T-helper 1 cell (primary cell): ENCODE data around the gene EVI5.
A peak's percentile ranks its signal among the peaks of the same experiment; 100 is the strongest.

Experiments
- DNase-seq, 5 donors: peaks; one replicate each; pipeline ENCODE4 v3.0.0-alpha.2; 2012 to 2020
- total RNA-seq, 4 donors: gene quantifications; one replicate each; lab custom pipeline; 2026; lab: John Stamatoyannopoulos, UW

Gene EVI5
- 1.6 to 3.8 (median 2.3) reads per million in 4 donors for total RNA-seq

- peak; percentile 13 to 71 (median 39) for DNase-seq
Observed at GRCh38 chr1:92784639-92785500, at the start of gene EVI5. EVI5 (minus strand) TSS chr1:92785108; CDS start chr1:92736546, 48,562 bp downstream.

DNA sequence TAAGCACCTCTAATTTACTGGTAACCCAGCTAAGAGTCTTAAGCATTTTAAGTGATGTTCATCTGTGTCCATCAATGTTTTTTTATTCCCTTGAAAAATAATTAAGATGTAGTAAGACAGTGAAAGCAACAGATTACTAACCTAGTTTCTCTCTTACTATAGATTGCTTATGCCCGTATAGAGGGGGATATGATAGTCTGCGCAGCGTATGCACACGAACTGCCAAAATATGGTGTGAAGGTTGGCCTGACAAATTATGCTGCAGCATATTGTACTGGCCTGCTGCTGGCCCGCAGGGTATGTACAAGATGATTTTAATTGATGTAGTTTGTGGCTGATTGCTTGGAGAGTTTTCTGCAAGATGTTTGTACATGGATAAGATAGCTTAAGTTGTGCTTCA lies 49.7 kb upstream of the EVI5 start:
- no peak for DNase-seq

DNA sequence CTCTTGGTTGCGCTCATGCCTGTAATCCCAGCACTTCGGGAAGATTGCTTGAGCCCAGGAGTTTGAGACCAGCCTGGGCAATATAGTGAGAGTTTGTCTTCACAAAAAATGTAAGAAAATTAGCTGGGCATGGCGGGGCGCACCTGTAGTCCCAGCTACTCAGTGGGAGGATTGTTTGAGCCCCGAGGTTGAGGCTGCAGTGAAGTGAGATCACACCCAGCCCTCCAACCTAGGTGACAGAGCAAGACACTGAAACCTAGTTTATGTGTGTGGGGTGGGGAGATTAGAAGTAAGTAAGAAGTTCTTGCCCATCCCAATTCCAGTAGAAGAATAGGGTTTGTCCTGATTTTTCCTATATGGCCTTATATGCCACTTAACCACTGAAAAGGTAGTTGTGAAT lies 48.9 kb upstream of the EVI5 start:
- no peak for DNase-seq

DNA sequence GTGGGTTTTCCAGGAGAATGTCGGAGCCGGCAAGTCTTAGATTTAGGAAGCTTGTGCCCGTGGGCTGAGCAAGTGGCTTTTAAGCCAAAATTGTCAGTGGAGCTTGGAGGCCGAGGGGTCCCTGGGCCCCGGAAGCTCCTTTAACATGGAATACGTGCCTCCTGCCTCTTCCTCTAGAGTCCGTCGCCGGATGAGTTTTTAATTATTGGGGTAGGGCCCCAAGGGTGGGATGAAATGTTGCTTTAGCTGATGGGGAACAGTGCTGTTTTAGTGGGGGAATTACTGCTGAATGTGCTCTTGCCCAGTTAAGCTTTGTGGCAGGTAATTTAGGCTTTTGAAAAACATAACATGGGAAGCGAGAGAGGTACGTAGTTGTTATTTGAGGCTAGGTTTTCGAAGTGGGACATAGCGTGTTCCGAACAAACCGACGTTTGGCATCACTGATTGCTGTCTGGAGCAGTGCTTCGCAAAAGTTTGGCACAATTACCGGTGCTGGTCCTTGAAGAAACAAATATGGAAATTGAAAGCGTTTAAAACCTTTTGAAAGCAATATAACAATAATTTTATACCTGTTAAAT lies 47.7 kb upstream of the EVI5 start:
- no peak for DNase-seq

- peak; percentile 93 to 98 (median 96) for DNase-seq
Observed at GRCh38 chr1:92831762-92832536, 47.0 kb upstream of the EVI5 start, which contains the start of gene RPL5. RPL5 (plus strand) TSS chr1:92832040; CDS start chr1:92832115, 75 bp downstream.

GRCh38 chr1:92831368-92831761 lies 46.5 kb upstream of the EVI5 start:
- DNase-seq = no peak

DNA sequence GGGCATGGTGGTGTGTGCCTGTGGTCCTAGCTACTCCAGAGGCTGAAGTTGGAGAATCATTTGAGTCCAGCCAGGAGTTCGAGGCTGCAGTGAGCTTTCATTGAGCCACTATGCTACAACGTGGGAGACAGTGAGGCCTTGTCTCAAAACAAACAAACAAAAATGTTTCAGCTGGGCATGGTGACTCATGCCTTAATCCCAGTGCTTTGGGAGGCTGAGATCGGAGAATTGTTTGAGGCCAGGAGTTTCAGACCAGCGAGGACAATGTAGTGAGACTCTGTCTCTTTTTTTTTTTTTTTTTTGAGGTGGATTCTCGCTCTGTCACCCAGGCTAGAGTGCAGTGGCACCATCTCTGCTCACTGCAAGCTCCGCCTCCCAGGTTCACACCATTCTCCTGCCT lies 41.9 kb upstream of the EVI5 start:
- no peak for DNase-seq

DNA sequence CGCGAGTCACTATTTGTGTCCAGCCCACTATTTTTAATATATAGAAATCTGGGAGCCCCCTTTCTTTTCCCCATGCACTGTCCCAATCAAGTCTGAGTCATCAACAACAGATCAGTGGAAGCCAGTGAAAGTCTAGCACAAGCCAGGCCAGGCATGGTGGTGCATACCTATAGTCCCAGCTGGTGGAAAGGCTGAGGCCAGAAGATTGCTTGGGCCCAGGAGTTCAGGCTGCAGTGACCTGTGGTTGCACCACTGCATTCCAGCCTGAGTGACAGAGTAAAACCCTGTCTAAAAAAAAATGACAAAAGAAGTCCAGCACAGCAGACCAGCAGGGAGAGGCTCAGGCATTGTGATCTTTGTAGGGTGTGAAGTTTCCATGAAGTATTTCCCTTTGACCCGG lies 38.0 kb upstream of the EVI5 start:
- no peak for DNase-seq

DNA sequence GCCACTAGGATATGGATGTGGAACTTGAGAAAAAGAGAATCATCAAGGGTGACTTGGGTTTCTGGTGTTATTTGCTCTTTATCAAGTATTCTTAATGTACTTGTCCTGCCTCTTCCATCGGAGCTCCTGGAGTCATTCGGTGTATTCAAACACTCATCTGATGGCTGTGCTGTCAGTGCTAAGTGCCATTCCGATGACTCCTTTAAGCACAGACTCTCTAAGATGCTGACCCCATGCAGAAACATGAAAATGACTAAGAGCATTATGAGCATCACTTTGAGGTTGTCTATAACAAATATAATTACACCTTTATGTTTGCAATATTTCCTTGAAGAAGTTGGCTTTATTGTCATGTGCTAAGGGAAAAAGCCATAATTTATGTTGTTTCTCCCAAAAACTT lies 35.6 kb upstream of the EVI5 start:
- no peak for DNase-seq

GRCh38 chr1:92820024-92820423 lies 35.1 kb upstream of the EVI5 start:
- no peak for DNase-seq

- peak in 1 of 5 donors; percentile 29 for DNase-seq
Observed at GRCh38 chr1:92817986-92818764, 33.3 kb upstream of the EVI5 start.

GRCh38 chr1:92817137-92817697 lies 32.3 kb upstream of the EVI5 start:
- DNase-seq = no peak

DNA sequence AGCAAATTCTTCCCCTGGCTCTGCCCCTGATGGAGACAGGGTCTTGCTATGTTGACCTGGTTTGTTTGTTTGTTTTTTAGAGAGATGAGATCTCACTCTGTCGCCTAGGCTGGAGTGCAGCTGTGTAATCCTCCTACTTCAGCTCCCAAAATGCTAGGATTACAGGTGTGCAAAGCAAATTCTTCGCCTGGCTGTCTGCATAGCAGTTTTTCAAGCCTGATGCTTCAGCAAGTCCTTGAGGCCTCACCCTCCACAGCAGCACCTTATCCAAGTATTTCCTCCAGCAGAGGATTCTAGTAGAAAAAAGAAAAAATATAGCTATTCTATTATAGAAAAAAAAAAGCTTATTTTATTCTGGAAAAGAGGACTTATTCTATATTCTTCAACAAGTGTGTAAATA lies 31.8 kb upstream of the EVI5 start:
- DNase-seq = no peak

DNA sequence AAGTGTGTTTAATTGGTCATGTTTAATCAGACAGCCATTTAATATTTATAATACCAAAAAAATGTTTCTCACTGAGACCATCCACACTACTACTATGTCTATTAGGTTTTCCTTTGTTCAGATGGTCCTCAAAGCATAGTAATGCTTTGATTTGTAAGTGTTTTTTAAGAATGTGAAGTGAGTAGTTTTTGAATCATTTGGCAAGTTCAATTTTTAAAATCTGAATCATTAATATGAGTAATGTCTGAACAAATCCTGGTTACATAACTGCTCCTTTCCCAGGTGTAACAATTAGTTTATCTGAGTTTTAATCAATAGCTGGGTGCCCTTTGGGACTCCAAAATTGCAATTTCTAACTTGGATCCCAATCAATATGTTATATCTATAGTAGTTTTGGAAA lies 23.5 kb upstream of the EVI5 start:
- no peak for DNase-seq

GRCh38 chr1:92805216-92805615 lies 20.3 kb upstream of the EVI5 start:
- DNase-seq = no peak

DNA sequence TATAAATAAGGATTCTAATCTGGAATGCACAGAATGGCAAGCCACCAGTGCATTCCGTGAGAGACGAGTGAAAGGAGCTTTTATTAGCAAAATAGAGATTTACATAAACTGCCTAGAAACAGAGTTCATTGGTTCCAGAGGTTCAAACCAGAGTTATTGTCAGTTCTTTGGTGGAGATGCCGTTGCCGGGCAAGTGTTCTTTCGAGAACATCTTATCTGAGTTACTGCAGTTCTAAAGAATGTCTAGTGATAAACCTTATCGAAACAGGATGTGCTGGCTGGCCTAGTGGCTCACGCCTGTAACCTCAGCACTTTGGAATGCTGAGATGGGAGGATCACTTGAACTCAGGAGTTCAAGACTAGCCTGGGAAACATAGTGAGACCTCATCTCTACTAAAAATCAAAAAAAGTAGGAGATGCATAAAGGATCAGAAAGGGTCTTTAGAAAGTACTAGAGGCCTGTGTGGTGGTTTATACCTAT lies 19.9 kb upstream of the EVI5 start:
- DNase-seq = peak in 1 of 5 donors; percentile 17

- DNase-seq = no peak
Observed at GRCh38 chr1:92803140-92803887, 18.4 kb upstream of the EVI5 start.

DNA sequence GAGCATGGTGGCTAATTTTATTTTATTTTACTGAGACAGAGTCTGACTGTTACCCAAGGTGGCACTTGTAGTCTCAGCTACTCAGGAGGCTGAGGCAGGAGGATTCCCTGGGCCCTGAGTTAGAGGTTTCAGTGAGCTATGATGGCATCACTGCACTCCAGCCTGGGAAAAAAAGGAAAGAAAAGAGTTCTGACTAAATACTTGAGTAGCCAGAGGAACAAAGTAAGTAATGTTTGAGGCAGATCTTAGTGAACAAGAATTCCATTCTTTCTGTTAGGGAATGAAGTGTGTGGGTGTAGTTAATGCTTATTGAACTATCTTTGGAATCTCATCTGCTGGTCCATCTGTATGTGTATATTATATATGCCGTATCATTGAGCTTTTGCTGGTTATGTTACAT lies 13.1 kb upstream of the EVI5 start:
- no peak for DNase-seq

DNA sequence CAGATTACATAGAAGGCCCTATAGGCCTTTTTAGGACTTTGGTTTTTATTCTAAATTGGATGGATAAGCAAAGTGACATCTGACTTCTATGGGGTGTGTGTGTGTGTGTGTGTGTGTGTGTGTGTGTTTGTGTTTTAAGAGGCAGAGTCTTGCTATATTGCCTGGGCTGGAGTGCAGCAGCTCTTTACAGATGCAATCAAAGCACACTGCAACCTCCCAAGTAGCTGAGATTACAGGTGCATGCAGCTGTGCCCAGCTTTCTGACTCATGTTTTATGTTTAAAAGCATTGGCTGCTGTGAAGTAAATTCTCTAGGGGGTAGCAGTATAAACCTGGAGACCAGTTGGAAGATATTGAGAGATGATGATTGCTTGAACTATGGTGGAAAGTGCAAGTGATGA lies 12.4 kb upstream of the EVI5 start:
- no peak for DNase-seq

GRCh38 chr1:92795166-92795565 lies 10.3 kb upstream of the EVI5 start:
- no peak for DNase-seq

DNA sequence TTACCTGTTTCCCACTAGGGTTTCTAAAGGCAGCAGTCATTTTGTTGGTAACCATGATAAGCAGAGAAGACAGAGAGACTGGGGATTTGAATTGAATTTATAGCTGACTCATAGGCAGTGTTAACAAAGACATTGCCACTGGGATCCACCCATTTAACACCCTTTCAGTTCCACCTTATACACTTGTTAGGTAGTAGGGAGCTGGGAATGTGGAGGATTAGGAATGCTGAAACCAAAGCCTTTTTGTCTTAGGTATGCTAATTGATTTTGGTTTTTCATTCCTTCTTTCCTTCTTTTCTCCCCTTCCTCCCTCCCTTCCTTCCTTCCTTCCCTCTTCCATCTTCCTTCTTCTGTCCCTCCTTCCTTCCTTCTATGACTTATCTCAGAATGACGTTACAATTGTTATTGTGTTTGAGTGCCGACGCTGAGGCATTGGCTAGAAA lies 7.5 kb upstream of the EVI5 start:
- no peak for DNase-seq
